GM19455 (cell line): ENCODE data around the gene PMP22.
"Not testable (repeated sequence)": the region's sequence is repeated elsewhere in the genome, so short reads cannot be mapped to it uniquely, and the experiment has no call there.

Experiments used
- ATAC-seq: cut with Tn5 transposase; IDR thresholded peaks from one replicate; pipeline ENCODE4 v1.9.1; 2021; ENCODE audit not compliant: unreplicated experiment

The PMP22 gene

GRCh38 chr17:15213381-15214087 is 51.6 kb downstream of the PMP22 start:
- ATAC-seq: no peak

- no peak for ATAC-seq
Observed at GRCh38 chr17:15210247-15210646, 54.9 kb downstream of the PMP22 start.

GRCh38 chr17:15203062-15203461 is 62.1 kb downstream of the PMP22 start:
- not testable (repeated sequence) for ATAC-seq

GRCh38 chr17:15200574-15200973 is 64.6 kb downstream of the PMP22 start:
- ATAC-seq: not testable (repeated sequence)

- no peak for ATAC-seq
Observed at GRCh38 chr17:15197229-15197628, 67.9 kb downstream of the PMP22 start.

- no peak for ATAC-seq
Observed at GRCh38 chr17:15194859-15195277, 70.3 kb downstream of the PMP22 start.

- ATAC-seq: no peak
Observed at GRCh38 chr17:15185625-15185991, 79.5 kb downstream of the PMP22 start.

GRCh38 chr17:15184872-15185624 is 80.1 kb downstream of the PMP22 start:
- ATAC-seq: no peak

- ATAC-seq: no peak
Observed at GRCh38 chr17:15181816-15182215, 83.3 kb downstream of the PMP22 start.

GRCh38 chr17:15181333-15181732 is 83.8 kb downstream of the PMP22 start:
- no peak for ATAC-seq

- no peak for ATAC-seq
Observed at GRCh38 chr17:15180121-15180561, 85.0 kb downstream of the PMP22 start.
